UCSD-AML1 (cell line): ENCODE results near the gene FGF3.
"Not testable (repeated sequence)": the region's sequence is repeated elsewhere in the genome, so short reads cannot be mapped to it uniquely, and the experiment has no call there.

Source experiments
- DNase-seq: peaks from one replicate; lab custom pipeline; 2025; ENCODE audit not compliant: unreplicated experiment; lab: John Stamatoyannopoulos, UW

FGF3 gene

GRCh38 chr11:69773626-69774353, 45.4 kb downstream of the FGF3 start:
- no peak for DNase-seq

GRCh38 chr11:69771466-69771865, 47.8 kb downstream of the FGF3 start:
- DNase-seq = no peak

- DNase-seq = no peak
Measured at GRCh38 chr11:69770540-69770939, 48.7 kb downstream of the FGF3 start.

GRCh38 chr11:69765498-69765995, 53.7 kb downstream of the FGF3 start:
- no peak for DNase-seq

GRCh38 chr11:69764918-69765317, 54.3 kb downstream of the FGF3 start:
- DNase-seq = not testable (repeated sequence)

- no peak for DNase-seq
Measured at GRCh38 chr11:69760319-69760718, 58.9 kb downstream of the FGF3 start.
